ENCODE results near the gene BAG3.

Gene BAG3

DNA sequence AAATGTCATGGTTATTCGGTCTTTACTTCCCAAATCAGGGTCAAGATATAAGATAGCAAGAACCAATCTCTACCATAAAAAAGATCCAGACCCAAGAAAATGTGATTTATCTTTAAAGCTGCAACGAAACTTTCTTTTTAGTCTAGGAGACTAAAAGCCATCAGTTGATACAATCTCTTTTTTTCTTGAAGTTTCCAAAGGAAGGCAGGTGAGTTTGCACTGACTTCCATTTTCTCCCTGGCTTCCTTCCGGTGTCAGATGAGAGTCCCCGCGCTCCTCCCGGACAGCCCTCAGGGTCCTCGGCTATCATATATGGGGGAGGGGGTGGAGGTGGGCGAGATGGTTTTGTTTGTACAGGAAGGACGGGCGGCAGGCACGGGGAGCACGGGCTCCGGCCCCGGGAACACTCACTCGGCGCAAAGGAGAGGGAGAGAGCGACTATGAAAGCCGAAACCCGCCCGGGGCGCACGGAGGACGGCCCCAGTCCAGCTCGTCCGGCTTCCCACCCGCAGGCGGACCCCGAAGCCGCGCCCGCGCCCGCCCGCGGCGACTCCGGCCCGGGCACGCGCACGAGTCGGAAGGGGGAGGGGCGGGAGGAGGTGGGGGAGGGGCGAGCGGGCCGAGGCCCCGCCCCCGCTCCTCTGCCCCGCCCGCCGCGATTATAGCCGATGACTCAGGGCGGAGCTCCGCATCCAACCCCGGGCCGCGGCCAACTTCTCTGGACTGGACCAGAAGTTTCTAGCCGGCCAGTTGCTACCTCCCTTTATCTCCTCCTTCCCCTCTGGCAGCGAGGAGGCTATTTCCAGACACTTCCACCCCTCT, at the start of gene BAG3:
TSS of gene BAG3 (plus strand) at position 689 of the 822 bp plus-strand sequence. CDS start 296 bp downstream, outside the sequence.
- DNase-seq, result peak; percentile 93

DNA sequence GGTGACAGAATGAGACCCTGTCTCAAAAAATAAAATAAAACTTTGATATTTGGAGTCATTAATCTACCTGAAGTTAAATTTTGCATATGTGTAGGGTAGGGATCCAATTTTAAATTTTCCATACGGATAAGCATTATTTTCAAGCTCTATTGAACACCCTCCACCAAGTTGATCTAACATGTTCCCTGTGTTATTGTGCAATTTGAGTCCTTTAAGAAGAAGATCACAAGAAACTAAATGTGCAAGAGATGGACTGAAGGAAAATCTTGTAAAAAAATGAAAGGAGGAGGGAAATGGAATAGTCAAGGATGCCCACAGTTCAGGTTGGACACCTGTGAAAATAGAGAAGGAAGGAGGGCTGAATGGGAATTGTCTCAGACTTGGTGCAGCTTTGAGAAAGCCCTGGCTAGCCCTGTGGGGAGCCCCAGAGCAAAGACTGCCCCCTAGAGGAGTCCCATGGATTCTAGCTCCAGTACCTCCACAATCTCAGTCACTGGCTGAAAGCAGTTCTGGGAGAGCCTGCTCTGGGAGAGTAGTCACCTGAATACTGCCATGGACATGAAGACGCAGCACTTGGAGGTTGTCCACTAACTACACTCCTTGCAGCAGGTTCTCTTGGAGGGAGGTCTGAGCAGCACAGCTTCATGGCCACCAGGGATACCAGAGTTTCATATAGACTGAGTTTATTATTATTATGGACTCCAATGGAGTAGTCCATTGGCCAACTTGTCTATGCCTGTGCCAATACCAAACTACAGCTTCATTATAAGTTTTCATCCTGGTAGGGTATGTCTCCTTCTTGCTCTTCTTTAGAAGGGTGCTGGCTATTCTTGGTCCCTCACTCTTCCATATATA, 48.7 kb upstream of the BAG3 start:
- peak; percentile 69 for DNase-seq

DNA sequence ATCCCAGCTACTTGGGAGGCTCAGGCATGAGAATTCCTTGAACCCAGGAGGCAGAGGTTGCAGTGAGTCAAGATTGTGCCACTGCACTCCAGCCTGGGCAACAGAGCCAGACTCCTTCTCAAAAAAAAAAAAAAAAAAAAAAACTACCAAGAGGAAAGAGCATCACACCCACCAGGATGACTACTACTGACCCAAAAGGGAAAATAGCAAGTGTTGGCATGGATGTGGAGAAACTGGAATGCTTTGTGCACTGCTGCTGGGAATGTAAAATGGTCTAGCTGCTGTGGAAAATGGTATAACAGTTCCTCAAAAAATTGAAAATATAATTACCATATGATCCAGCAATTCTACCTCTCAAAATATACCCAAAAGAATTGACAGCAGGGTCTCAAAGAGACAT, 46.7 kb upstream of the BAG3 start:
- DNase-seq, result no peak

GRCh38 chr10:119608316-119609155, 42.6 kb upstream of the BAG3 start:
- DNase-seq, result peak; percentile 71

DNA sequence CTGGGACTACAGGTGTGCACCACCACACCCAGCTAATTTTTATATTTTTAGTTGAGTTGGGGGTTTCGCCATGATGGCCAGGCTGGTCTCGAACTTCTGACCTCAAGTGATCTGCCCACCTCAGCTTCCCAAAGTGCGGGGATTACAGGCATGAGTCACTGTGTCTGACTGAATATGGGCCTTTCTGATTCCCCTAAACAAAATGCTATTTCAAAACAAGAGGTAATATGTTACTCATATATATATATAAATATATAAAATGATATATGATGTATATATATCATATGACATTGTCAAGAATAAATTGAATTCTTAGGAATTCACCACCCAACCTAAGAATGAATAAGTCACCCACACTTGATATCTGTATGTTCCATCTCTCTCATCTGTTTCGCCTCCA, 41.7 kb upstream of the BAG3 start:
- no peak for DNase-seq

GRCh38 chr10:119611433-119611832, 39.7 kb upstream of the BAG3 start:
- DNase-seq, result no peak

DNA sequence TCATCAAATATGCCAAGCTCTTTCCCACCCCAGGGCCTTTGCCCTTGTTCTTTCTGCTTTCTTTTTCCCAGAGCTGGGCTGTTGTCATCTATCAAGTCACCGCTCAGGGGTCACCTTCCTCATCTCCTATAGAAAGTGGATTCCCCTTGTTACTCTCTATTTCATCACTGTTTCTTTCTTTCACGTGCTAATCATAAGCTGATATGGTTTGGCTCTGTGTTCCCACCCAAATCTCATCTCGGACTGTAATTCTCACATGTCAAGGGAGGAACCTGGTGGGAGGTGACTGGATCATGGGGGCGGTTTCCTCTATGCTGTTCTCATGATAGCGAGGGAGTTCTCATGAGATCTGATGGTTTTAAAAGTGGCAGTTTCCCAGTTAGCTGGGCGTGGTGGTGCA, 37.4 kb upstream of the BAG3 start:
- DNase-seq, result no peak

- no peak for DNase-seq
Observed at GRCh38 chr10:119614686-119615085, 36.5 kb upstream of the BAG3 start.

GRCh38 chr10:119616882-119617570, 34.2 kb upstream of the BAG3 start:
- no peak for DNase-seq

- no peak for DNase-seq
Observed at GRCh38 chr10:119619215-119619614, 32.0 kb upstream of the BAG3 start.

DNA sequence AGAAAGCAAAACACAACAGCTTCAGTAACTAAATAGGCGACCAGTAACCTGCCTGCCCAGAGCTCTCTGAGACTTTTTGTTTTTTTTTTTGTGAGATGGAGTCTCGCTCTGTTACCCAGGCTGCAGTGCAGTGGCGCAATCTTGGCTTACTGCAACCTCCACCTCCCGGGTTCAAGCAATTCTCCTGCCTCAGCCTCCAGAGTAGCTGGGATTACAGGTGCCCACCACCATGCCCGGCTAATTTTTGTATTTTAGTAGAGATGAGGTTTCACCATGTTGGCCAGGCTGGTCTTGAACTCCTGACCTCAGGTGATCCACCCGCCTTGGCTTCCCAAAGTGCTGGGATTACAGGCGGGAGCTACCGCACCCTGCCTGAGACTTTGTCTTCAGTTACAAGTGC, 31.4 kb upstream of the BAG3 start:
- DNase-seq, result peak; percentile 4

GRCh38 chr10:119620241-119621077, 30.7 kb upstream of the BAG3 start:
- no peak for DNase-seq

DNA sequence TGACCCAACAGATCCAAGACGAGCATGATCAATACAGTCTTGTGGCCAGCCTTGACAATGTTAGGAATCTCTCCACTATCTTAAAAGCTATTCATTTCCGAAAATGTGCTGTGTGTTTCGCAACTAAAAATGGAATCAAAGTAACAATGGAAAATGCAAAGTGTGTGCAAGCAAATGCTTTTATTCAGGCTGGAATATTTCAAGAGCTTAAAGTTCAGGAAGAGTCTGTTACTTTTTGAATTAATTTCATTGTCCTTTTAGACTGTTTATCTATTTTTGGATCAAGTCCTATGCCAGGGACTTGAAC, 30.1 kb upstream of the BAG3 start:
- DNase-seq, result no peak

- no peak for DNase-seq
Observed at GRCh38 chr10:119625570-119626280, 25.5 kb upstream of the BAG3 start.

- no peak for DNase-seq
Observed at GRCh38 chr10:119630300-119630699, 20.9 kb upstream of the BAG3 start.

DNA sequence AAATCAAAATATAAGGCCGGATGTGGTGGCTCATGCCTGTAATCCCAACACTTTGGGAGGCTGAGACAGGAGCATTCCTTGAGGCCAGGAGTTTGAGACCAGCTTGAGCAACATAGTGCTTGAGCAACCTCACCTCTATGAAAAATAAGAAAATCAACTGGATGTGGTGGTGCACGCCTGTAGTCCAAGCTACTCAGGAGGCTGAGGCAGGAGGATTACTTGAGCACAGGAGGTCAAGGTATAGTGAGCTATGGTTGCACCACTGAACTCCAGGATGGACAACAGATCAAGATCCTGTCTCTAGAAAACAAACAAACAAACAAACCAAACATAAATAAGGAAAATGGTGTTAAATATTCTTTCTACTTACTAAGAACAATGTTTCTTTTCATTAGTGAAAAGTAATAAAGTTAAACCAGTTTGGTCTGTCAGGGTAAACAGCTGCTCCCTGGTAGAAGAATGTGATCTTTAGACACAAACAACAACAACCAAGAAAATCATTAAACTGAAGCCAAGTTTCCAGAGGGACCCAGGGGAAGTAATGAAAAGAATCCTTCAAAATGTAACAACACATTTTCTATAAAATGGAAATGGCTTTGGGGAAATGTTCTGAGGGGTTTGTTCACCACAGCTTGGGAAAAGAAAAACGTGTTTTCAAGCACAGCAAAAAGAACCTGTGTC, 17.5 kb upstream of the BAG3 start:
- no peak for DNase-seq

DNA sequence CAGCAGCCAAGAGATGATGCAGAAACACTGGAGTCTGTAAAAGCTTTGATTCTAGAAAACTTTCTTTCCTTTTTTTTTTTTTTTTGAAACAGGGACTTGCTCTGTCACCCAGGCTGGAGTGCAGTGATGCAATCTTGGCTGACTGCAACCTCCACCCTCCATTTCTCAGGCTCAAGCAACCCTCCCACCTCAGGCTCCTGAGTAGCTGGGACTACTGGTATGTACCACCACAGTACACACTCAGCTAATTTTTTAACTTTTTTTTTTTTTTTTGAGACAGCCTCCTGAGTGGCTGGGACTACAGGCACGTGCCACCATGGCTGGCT, 17.0 kb upstream of the BAG3 start:
- no peak for DNase-seq

GRCh38 chr10:119637631-119638030, 13.5 kb upstream of the BAG3 start:
- DNase-seq, result no peak

DNA sequence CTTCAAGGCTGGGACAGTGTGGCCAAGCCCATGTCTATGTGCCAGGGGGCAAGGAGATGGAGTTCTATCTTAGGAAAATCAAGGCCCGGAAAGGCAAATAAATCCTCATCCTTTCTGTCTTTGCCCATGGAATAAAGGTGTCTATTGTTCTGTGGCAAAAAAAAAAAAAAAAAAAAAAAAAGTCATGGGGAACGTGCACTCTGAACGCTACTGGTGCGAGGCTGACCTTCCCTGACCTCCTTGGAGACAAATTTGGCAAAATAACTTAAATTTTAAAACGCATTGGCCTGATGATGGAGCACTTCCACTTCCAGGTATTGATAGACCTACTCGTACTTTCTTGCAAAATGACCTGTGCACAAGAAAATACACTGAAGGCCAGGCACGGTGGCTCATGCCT, 12.2 kb upstream of the BAG3 start:
- no peak for DNase-seq

GRCh38 chr10:119640384-119640783, 10.8 kb upstream of the BAG3 start:
- no peak for DNase-seq

Measured in activated effector memory CD4-positive, alpha-beta T cell treated with anti-CD3 and anti-CD28 coated beads, Interleukin-2, amount 50 U/mL, for 16 hours (primary cell).